Stimulated activated CD8-positive, alpha-beta memory T cell treated with anti-CD3 and anti-CD28 coated beads, Interleukin-7, amount 100 ng/mL, for 1 hour (primary cell): ENCODE results near the gene PGGT1B.

Experiments used
- DNase-seq, 2 donors: peaks; one replicate each; pipeline ENCODE4 v3.0.0-alpha.2; 2020; ENCODE audit warnings: low read depth in 2 of 2

The PGGT1B gene

GRCh38 chr5:115180165-115180709 is 82.4 kb downstream of the PGGT1B start:
- DNase-seq = no peak

GRCh38 chr5:115179394-115180164 is 83.1 kb downstream of the PGGT1B start:
- DNase-seq = no peak

- DNase-seq = no peak
Measured at GRCh38 chr5:115179030-115179393, 83.7 kb downstream of the PGGT1B start.

- no peak for DNase-seq
Measured at GRCh38 chr5:115170929-115171510, 91.7 kb downstream of the PGGT1B start.

- no peak for DNase-seq
Measured at GRCh38 chr5:115170134-115170928, 92.3 kb downstream of the PGGT1B start.

GRCh38 chr5:115169487-115170133 is 93.1 kb downstream of the PGGT1B start, which contains the start of gene TRIM36:
Gene TRIM36 (minus strand): TSS chr5:115169908. CDS start chr5:115169634, 274 bp downstream.
- peak; percentile 74 to 78 for DNase-seq

GRCh38 chr5:115168829-115169486 is 93.7 kb downstream of the PGGT1B start:
- no peak for DNase-seq

GRCh38 chr5:115166744-115167393 is 95.8 kb downstream of the PGGT1B start:
- DNase-seq = no peak

GRCh38 chr5:115165790-115166189 is 96.9 kb downstream of the PGGT1B start:
- DNase-seq = no peak

GRCh38 chr5:115160975-115161475 is 101.7 kb downstream of the PGGT1B start:
- DNase-seq = no peak
